Fibroblast of upper back skin (primary cell): ENCODE measurements around the gene CARMIL1.
A peak's percentile ranks its signal among the peaks of the same experiment; 100 is the strongest.

Experiments used
- DNase-seq: peaks from one replicate; pipeline ENCODE4 v3.0.0-alpha.2; 2013

CARMIL1 gene

GRCh38 chr6:25278914-25279747, at the start of gene CARMIL1:
TSS of gene CARMIL1 (plus strand) at chr6:25279374. CDS start at chr6:25279796, 422 bp downstream.
- DNase-seq: peak; percentile 71

- DNase-seq: peak; percentile 96
These were observed 49.4 kb upstream of the CARMIL1 start for GRCh38 chr6:25229671-25230321.

GRCh38 chr6:25232479-25232878, 46.7 kb upstream of the CARMIL1 start:
- peak; percentile 96 for DNase-seq

GRCh38 chr6:25233226-25233625, 45.9 kb upstream of the CARMIL1 start:
- DNase-seq: no peak

- DNase-seq: peak; percentile 44
These were observed 41.6 kb upstream of the CARMIL1 start for GRCh38 chr6:25237579-25237978.

- no peak for DNase-seq
These were observed 40.1 kb upstream of the CARMIL1 start for GRCh38 chr6:25239059-25239458.

- no peak for DNase-seq
These were observed 39.7 kb upstream of the CARMIL1 start for GRCh38 chr6:25239498-25239897.

- DNase-seq: no peak
These were observed 36.6 kb upstream of the CARMIL1 start for GRCh38 chr6:25242567-25242966.

- DNase-seq: no peak
These were observed 34.3 kb upstream of the CARMIL1 start for GRCh38 chr6:25244865-25245264.

GRCh38 chr6:25248123-25248522, 31.1 kb upstream of the CARMIL1 start:
- DNase-seq: peak; percentile 84

- DNase-seq: no peak
These were observed 30.0 kb upstream of the CARMIL1 start for GRCh38 chr6:25249133-25249532.

GRCh38 chr6:25250878-25251277, 28.3 kb upstream of the CARMIL1 start:
- DNase-seq: peak; percentile 56

- DNase-seq: no peak
These were observed 27.7 kb upstream of the CARMIL1 start for GRCh38 chr6:25251426-25251825.

GRCh38 chr6:25253351-25253750, 25.8 kb upstream of the CARMIL1 start:
- DNase-seq: no peak

- no peak for DNase-seq
These were observed 24.5 kb upstream of the CARMIL1 start for GRCh38 chr6:25254671-25255070.

- no peak for DNase-seq
These were observed 21.4 kb upstream of the CARMIL1 start for GRCh38 chr6:25257686-25258348.

GRCh38 chr6:25259756-25260155, 19.4 kb upstream of the CARMIL1 start:
- no peak for DNase-seq

GRCh38 chr6:25263657-25264056, 15.5 kb upstream of the CARMIL1 start:
- DNase-seq: peak; percentile 92

- peak; percentile 29 for DNase-seq
These were observed 12.6 kb upstream of the CARMIL1 start for GRCh38 chr6:25266456-25267100.

GRCh38 chr6:25267662-25268061, 11.5 kb upstream of the CARMIL1 start:
- no peak for DNase-seq

GRCh38 chr6:25270559-25270958, 8.6 kb upstream of the CARMIL1 start:
- DNase-seq: no peak

- no peak for DNase-seq
These were observed 3.7 kb upstream of the CARMIL1 start for GRCh38 chr6:25275436-25275835.

GRCh38 chr6:25277386-25277785, 1.8 kb upstream of the CARMIL1 start:
- DNase-seq: no peak
